Measurements from ENCODE around the gene TBX15.

Gene TBX15

GRCh38 chr1:118945489-118945888 lies 42.7 kb downstream of the TBX15 start:
- Histone ChIP-seq H3K4me1 (ENCODE audit: low read depth, poor library complexity, severe bottlenecking) (no peaks in the 10 kb centered on the region), H3K9ac (no peak overlapping the region), H2AFZ (ENCODE audit: low read depth) (no peak overlapping the region), H3K27me3 (ENCODE audit: insufficient read depth, low read depth) (no peaks in the 10 kb centered on the region), H3K79me2 (ENCODE audit: insufficient read depth, low read depth) (no peaks in the 10 kb centered on the region), H3K27ac (no peak overlapping the region), H3K4me2 (no peak overlapping the region), H4K20me1 (ENCODE audit: insufficient read depth) (no peaks in the 10 kb centered on the region), H3K36me3 (ENCODE audit: insufficient read depth) (no peaks in the 10 kb centered on the region), H3K4me3 (IDR thresholded peaks at IDR 0.05; ENCODE audit: insufficient read depth, low read depth, low read length) (no peak overlapping the region)
- TF ChIP-seq CTCF (conservative IDR thresholded peaks at IDR 0.05; ENCODE audit: low read depth, low read length), result no peak

DNA sequence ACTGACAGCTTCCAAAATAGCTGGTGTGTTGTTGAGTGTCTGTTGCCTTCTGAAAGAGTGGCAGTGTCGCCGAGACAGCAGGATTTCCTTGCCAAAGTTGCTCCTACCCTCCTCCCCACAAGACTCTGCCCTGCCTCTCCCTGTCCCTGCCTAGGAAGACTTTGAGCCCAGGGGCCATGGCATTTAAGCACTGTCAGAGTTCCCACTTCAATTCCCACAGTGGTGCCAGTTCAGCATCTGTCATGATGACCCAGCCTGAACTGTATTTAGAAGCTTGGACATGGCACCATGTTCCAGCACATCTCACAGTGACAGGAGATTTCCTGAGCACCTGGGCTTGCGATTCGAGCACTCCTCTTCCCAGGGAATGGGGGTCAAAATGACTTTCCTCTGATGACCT lies 43.6 kb downstream of the TBX15 start:
- H3K9ac ChIP-seq, result no peak overlapping the region
- H3K27me3 ChIP-seq (ENCODE audit: insufficient read depth, low read depth), result no peaks in the 10 kb centered on the region
- no peaks in the 10 kb centered on the region for H3K79me2 ChIP-seq (ENCODE audit: insufficient read depth, low read depth)
- H3K4me1 ChIP-seq (ENCODE audit: low read depth, poor library complexity, severe bottlenecking), result no peaks in the 10 kb centered on the region
- no peak overlapping the region for H3K4me2 ChIP-seq
- H2AFZ ChIP-seq (ENCODE audit: low read depth), result no peak overlapping the region
- H4K20me1 ChIP-seq (ENCODE audit: insufficient read depth), result no peaks in the 10 kb centered on the region
- H3K36me3 ChIP-seq (ENCODE audit: insufficient read depth), result no peaks in the 10 kb centered on the region
- H3K4me3 ChIP-seq (IDR thresholded peaks at IDR 0.05; ENCODE audit: insufficient read depth, low read depth, low read length), result no peak overlapping the region
- H3K27ac ChIP-seq, result no peak overlapping the region
- no peak for TF ChIP-seq CTCF (conservative IDR thresholded peaks at IDR 0.05; ENCODE audit: low read depth, low read length)

DNA sequence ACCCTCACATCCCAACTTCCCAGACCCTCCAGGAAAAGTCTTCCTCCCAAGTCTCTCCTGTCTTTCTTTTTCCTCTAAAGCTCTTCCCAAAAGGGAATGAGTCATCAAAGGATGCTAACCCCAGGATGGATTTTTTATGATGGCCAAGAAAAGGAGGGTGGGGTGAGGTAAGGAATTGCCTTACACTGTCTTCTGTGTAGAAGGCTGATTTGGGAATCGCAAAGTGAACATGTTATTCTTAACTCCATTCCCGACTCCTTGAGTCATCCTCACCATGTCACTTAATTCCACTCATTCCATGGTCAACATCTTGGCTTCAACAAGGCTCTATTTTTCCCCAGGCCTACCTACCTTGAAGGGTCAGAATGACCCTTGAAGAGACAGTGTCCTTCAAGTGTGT lies 44.0 kb downstream of the TBX15 start:
- Histone ChIP-seq H2AFZ (ENCODE audit: low read depth) (no peak overlapping the region), H3K4me2 (no peak overlapping the region), H3K79me2 (ENCODE audit: insufficient read depth, low read depth) (no peaks in the 10 kb centered on the region), H3K9ac (no peak overlapping the region), H3K27me3 (ENCODE audit: insufficient read depth, low read depth) (no peaks in the 10 kb centered on the region), H3K4me3 (IDR thresholded peaks at IDR 0.05; ENCODE audit: insufficient read depth, low read depth, low read length) (no peak overlapping the region), H4K20me1 (ENCODE audit: insufficient read depth) (no peaks in the 10 kb centered on the region), H3K27ac (no peak overlapping the region), H3K4me1 (ENCODE audit: low read depth, poor library complexity, severe bottlenecking) (no peaks in the 10 kb centered on the region), H3K36me3 (ENCODE audit: insufficient read depth) (no peaks in the 10 kb centered on the region)
- TF ChIP-seq CTCF (conservative IDR thresholded peaks at IDR 0.05; ENCODE audit: low read depth, low read length), result no peak

DNA sequence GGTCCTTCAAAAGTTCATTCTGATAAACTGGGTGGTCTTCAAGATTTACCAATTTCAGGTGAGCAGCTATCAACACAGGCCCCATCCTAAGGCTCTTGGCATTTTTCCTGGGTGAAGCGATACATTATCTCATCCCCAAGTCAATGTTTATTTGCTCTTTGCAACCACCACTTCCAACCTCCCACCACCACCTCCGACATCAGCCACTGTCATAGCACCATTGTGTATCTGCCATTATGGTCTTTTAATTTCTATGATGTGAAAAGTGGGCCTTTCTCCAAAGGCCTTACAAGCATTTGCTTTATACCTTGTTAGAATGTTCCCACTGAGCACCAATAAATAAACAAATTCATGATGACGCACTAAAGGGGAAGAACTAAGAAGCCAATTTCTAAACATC lies 47.2 kb downstream of the TBX15 start:
- H3K4me1 ChIP-seq (ENCODE audit: low read depth, poor library complexity, severe bottlenecking), result no peaks in the 10 kb centered on the region
- no peak overlapping the region for H3K4me3 ChIP-seq (IDR thresholded peaks at IDR 0.05; ENCODE audit: insufficient read depth, low read depth, low read length)
- no peak overlapping the region for H2AFZ ChIP-seq (ENCODE audit: low read depth)
- H3K79me2 ChIP-seq (ENCODE audit: insufficient read depth, low read depth), result no peaks in the 10 kb centered on the region
- H3K27me3 ChIP-seq (ENCODE audit: insufficient read depth, low read depth), result no peaks in the 10 kb centered on the region
- no peak overlapping the region for H3K9ac ChIP-seq
- H4K20me1 ChIP-seq (ENCODE audit: insufficient read depth), result no peaks in the 10 kb centered on the region
- no peak overlapping the region for H3K27ac ChIP-seq
- H3K36me3 ChIP-seq (ENCODE audit: insufficient read depth), result no peaks in the 10 kb centered on the region
- no peak overlapping the region for H3K4me2 ChIP-seq
- no peak for TF ChIP-seq CTCF (conservative IDR thresholded peaks at IDR 0.05; ENCODE audit: low read depth, low read length)

Data from KMS-11 (cell line).